HG02840 (cell line): ENCODE measurements around the gene GPR21.

Experiments
- ATAC-seq: cut with Tn5 transposase; IDR thresholded peaks from one replicate; pipeline ENCODE4 v1.9.1; 2021; ENCODE audit warnings: mild to moderate bottlenecking, moderate library complexity, moderate number of reproducible peaks; ENCODE audit not compliant: unreplicated experiment, low FRiP score

GPR21 gene, protein sequence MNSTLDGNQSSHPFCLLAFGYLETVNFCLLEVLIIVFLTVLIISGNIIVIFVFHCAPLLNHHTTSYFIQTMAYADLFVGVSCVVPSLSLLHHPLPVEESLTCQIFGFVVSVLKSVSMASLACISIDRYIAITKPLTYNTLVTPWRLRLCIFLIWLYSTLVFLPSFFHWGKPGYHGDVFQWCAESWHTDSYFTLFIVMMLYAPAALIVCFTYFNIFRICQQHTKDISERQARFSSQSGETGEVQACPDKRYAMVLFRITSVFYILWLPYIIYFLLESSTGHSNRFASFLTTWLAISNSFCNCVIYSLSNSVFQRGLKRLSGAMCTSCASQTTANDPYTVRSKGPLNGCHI

DNA sequence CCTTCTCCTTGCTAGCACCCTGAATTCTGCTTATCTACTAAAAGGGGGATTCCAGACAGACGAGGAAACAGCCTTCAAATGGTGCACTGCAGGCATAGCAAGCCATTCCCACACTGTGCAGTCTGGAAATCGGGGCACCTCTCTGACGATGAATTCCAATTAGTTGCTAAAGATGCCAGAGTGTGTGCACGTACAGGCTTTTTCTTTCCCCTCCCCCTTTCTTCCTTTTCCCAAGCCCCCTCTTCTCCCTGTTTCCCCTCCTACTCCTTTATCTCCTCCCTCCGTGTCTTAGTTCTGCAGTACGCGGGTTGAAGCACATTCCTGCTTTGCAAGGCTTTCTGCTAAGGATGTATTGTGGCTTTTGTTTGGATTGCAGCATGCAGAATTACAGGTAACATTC, at the start of gene GPR21:
GPR21 (plus strand) TSS at position 316 of the 400 bp plus-strand sequence. CDS start 900 bp downstream, outside the sequence.
- ATAC-seq = no peak

DNA sequence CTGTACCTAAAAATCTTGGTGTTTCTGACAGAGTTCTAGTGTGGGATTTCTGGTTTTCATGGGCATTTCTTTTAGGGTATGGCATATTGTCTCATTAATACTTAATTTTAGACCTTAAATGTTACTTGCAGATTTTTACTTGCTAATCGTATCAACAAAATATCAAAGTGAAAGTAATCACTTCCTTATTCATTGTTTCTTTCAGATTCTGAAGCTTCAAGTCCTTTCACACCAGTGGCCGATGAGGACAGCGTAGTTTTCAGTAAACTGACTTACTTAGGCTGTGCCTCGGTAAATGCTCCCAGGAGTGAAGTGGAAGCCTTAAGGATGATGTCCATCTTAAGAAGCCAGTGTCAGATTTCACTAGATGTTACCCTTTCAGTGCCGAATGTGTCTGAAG, 47.5 kb upstream of the GPR21 start:
- no peak for ATAC-seq

DNA sequence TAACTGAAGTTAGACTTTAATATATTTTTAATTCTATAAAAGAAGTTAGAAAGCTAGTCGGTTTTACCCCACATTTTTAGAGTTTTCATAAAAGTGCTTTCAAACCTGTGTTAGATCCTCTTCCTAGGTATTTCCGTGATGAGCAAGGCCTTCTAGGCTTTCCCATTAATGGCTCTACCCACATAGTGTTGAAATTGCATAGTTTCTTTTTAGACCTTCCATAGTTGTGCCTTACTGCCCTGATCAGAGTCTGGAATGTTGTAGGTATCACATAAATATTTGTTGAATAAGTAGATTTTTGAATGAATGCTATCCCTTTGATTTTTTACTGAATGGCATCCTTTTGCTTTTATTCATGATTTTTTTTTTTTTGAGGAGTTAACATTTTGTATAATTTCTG, 45.3 kb upstream of the GPR21 start:
- no peak for ATAC-seq

DNA sequence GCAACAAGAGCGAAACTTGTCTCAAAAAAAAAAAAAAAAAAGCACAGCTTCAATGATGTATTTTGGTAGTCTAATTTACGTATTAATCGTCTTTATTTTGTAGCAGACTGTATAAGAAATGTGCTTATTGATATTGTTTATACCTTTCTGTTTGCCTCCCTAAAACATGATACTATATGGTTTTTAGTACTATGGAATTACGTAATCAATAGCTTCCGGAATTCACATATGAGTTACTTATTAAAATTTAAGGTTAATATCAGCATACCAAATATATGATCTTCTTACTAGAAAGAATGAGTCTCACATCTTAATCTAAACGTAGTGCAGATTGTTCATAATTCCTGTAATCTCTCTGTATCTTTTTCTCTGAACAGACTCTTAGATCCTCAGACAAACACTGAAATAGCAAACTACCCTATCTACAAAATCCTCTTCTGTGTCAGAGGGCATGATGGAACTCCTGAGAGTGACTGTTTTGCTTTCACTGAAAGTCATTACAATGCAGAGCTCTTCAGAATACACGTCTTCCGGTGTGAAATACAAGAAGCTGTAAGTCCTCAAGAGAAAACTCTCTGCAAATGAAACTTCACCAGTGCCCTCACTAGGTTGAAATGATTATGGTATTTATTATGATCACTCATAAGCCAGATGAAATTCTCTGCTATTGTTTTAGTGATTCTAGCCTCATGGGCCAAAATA, 44.4 kb upstream of the GPR21 start:
- no peak for ATAC-seq

DNA sequence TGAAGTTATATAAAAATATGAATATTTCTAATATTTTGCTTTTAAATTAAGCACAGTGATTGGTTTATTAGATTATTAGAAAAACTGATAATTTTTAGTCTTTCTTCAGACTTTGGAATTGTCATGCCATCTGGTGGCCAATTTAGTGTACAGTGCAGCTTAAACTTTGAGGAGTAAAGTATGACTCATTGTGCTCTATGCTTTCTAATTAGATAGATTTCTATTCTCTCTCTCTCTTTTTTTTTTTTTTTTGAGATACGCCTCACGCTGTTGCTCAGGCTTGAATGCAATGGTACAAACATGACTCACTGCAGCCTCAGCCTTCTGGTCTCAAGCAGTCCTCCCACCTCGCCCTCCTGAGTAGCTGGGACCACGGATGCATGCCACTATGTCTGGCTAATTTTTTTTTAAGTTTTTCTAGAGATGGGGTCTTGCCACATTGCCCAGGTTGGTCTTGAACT, 42.1 kb upstream of the GPR21 start:
- ATAC-seq = no peak

DNA sequence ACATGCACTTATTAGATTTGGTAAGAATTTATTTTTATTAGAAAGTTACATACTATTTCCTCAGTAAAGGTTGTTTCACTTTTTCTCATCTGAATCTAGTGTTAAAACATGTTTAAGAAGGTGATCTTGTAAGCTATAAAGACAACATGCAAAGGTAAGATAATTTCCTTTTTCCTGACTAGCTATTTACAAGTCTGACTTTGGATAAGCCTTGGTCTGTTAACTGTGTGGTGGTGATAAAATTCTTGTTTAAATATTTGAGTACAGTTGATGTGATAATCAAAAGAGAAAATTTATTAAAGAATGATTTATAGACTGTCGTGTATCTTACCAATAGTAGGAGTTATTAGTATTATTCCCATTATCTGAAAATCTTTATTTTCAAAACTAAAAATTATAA, 36.9 kb upstream of the GPR21 start:
- no peak for ATAC-seq

DNA sequence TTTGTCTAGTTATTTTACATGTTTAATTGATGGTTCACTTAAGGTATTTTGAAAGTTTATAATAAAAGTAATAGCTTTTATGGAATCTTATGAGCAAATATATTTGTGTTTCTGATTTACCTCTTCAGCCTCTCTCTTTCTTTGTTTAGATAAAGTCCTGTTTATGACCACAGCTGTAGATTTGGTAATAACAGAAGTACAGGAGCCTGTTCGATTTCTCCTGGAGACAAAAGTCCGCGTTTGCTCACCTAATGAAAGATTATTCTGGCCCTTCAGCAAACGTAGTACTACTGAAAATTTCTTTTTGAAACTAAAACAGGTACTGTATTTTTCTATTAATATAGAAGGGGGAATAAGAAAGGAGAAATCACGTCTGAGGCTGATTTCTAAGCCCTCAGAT, 35.0 kb upstream of the GPR21 start:
- ATAC-seq = no peak

DNA sequence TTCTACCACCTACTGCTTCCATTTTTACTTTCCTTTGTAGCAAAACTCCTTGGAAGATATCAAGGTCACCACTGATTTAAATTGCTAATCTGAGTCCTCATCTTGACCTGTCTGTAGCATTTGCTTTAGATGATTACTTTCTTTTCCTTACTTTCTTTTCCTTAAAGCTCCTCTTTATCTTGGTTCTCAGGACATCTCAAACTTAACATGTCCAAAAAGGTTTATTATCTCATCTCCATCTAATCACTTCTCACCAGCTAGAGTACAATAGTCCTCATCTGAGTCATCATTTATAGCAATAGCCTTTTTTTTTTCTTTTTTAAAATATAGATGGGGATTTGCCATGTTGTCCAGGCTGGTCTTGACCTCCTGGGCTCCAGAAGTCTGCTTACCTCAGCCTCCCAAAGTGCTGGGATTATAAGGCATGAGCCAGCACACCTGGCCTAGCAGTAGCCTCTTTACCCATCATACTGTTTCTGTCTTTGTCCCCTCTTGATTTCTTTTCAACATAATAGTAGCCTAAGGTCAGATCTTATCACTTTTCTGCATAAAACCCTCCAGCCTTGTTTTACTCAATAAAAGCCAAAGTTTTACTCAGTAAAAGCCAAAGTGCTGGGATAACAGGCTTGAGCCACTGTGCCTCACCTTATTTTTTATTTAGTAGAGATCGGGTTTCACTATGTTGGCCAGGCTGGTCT, 32.9 kb upstream of the GPR21 start:
- no peak for ATAC-seq

DNA sequence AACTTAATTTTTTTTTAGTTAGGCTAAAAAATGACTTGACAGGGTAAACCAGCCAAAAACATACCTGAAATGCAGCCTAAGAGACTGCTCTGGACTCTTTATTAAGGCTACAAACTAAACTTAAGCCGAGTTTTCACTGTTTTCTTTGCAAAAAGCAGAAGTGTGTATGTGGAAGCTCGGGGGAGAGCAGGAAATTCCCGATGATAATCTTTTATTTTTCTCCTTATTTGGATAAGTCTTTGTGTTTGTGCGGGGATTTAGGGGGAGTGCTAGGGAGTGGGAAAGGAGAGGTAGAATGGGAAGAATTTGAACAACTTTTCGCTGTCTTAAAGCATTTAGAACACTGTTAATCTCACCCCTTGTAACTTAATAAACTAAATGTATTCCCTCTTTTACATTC, 30.7 kb upstream of the GPR21 start:
- ATAC-seq = no peak

DNA sequence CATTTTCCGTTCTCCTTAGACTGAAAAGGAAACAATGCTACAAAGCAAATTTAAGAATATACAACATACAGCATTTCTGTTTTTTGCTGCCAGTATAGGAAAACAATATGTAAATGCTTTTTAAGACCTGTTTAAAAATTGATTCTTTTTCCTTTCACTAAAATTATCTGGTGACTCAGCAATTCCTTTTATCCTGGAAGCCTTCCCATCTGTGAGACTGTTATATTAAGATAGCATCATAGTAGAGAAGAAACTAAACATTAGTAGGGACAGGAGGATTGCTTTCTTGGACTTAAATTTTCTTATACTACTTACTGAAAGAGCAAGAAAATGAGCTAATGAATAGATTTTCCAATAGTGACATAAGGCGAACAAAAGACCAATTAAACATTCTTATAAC, 30.0 kb upstream of the GPR21 start:
- no peak for ATAC-seq

DNA sequence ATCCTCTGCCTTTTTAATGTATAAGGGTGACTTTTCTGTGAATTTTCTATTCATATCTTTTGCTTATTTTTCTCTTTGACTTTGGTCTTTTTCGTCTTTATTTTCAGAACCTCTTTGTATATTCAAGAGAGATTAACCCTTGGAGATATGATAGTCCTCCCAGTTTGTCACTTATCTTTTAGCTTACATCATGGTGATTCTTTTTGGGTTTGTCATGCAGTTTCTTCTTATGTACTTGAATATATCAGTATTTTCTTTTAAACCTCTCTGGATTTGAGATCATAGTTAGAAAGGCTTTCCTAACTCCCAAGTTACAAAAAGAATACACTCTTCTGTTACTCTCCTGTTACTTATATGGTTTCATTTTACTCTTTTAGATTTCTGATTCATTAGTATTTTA, 27.5 kb upstream of the GPR21 start:
- ATAC-seq = no peak

DNA sequence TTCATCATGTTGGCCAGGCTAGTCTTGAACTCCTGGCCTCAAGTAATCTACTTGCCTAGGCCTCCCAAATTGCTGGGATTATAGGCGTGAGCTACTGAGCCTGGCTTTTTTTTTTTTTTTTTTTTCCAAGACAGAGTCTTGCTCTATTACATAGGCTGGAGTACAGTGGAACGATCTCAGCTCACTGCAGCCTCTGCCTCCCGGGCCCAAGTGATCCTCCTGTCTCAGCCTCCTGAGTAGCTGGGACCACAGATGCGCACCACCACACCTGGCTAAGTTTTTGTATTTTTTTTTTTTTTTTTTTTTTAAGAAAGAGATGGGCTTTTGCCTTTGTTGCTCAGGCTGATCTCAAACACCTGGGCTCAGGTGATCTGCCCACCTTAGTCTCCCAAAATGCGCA, 26.2 kb upstream of the GPR21 start:
- no peak for ATAC-seq

DNA sequence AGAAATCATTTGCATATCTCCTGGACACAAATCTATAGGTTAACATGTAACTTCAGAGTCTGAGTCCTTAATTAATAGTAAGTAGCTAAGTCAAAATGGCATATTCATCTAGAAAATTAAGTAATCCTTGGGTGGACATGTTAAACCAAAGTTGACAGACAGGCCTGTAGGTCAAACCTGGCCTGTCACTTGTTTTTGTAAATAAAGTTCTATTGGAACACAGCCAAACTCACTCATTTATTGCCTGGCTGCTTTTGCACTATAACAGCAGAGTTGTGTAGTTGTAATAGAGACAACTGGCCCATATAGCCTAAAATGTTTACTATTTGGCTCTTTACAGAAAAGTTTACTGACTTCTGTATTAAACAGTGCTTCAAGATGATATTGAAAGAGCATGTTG, 24.6 kb upstream of the GPR21 start:
- no peak for ATAC-seq

DNA sequence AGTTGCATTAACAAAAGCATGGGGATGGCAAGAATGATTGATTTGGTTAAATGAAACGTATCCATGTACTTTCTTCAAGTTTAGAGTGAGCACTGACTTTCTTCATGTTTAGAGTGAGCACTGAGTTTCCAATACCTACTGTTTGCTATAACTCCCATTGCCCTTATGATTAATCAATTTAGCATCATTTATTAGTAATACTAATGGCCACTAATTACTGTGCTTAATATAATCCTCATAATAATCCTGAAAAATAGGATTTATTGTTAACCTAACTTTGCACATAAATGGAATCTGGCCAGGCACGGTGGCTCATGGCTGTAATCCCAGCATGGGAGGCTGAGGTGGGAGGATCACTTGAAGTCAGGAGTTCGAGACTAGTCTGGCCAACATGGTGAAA, 22.1 kb upstream of the GPR21 start:
- ATAC-seq = no peak

DNA sequence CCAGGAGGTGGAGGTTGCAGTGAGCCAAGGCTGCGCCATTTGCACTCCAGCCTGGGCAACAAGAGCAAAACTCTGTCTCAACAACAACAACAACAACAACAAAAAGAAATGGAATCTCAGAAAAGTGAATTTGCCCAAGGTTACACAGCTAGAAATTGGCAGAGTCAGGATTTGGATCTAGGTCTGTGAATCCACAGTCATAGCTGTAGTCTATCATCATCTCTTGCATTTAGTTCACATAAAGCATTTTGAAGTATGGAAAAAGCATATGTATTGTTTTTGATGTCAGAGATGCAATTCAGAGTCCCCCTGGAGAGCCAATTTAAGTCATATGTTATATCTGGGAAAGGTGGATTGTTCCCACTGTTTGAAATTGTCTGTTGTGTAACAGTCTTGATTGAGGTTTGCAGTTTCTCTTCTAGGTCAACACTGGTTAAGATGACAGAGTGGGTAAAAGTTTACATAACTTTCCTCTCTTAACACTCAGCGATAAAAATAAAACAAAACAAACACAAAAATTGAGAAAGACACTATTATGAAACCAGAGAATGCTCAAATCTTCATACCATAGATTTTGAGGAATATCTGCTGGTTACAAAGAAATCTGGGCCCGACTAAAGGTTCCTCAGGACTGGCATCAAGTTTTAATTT, 21.5 kb upstream of the GPR21 start:
- no peak for ATAC-seq

DNA sequence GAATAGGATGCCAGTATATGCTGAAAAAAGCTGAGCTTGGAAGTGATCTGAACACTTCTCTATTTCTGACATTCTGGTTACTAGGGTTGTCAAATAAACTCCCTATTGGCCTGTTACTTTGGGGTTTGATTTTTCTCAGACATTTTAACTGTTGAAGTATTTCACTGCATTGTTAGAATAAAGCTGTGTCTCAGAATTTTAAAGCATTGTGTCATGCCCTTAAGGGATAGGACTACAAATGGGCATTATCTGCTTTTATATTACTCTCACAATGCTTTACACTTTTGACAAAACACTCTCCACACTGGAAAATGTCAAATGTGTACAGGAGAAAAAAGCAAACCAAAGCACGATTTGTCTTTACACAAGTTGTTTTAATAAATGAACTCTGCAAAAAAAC, 16.8 kb upstream of the GPR21 start:
- ATAC-seq = no peak

DNA sequence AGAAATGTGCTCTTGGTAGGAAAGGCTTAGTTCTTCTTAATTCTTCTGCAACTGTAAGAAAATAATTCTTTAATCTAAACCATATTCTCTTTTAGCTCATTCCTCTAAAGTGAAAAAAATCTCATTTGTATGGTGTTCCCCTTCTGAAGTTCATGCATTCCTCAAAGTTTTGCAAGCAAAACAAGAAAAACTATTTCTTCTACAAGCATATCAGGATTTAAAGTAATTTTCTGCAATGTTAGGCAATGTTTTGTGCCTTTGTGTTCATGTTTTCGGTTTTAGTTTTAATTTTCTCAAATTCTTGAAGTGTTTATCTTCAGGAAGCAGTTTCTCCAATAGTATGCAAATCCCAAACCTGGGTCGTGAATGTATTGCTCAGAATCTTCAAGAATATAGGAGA, 12.7 kb upstream of the GPR21 start:
- no peak for ATAC-seq

DNA sequence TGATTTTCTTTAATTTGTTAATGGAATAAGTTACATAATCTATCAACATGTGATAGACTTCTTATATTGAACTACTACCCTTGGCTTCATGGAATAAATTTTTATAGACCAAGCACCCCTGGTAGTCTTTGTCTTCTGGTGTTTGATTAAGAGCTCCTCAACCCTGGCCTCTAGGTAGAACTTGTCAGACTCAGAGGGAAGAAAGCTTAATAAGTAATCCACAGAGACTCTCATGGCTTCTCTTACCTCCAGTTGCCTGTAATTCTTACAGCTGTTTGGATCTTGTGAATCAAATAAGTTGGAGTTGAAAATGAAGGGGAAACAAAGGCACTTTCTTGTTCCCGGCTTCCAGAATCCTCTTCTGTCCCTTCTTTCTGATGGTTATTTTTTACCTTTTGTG, 7.0 kb upstream of the GPR21 start:
- no peak for ATAC-seq

DNA sequence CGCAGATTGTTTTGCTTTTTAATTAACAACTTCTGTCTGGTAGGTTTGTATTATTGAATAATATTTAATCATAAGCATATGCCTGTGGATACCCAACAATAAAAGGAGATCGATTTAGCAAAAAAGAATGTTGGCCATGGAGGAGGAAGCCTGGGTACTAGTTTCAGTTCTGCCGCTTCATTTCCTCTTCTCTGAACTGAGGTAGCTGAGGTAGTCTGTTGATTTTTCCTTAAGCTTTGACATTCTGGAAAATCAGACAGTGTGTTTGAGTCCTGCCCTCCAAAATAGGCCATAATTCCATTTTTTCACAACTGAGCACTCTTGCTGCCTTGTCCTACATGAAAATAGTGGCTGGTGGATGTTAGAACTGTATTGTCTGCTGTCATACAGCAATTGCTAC, 6.0 kb upstream of the GPR21 start:
- ATAC-seq = no peak

DNA sequence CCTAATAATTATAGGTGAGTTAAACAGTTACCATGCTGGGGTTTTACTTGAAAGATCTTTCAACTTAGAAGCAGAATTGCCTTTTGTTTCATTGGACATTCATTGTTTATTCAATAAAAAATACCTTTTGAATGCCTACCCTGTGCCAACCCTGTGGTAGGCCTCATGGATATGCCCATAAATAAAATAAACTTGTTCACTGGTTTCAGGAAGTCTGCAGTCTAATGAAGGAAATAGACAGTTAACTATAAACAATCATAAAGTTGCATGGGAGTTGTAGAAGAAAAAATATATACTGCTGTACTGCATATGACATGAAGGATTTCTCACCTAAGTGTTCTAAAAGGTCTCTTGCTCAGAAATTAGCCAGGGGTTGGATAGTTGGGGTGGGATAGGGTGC, 5.3 kb upstream of the GPR21 start:
- no peak for ATAC-seq

DNA sequence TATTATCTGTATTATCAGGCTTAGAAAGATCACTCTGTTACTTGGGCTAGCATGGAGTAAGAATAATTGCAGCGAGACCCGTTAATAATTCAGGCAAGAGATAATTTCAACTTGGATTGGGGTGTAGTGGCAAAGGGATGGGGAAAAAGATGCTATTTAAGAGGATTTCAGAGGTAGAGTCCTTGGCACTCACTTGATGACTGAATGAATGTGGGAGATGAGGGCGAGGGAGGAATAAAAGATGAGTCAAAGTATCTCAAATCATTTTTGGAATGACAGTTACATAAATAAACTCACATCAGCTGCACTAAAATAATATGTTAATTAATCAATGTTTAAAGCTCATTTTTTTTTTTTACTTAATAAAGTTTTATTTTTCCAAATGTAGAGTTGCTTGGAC, 4.5 kb upstream of the GPR21 start:
- no peak for ATAC-seq
